ENCODE data around the gene ARFRP1. TPM values are rescaled to one million over a fixed set of nuclear protein-coding genes. Genes with fewer than 3 reads are reported as not detected.
"Not testable (repeated sequence)": the region's sequence is repeated elsewhere in the genome, so short reads cannot be mapped to it uniquely, and the experiment has no call there.

The ARFRP1 gene
- total RNA-seq, 4 donors from 2014 or later: 25.5 to 44.3 (median 40.9) TPM

DNA sequence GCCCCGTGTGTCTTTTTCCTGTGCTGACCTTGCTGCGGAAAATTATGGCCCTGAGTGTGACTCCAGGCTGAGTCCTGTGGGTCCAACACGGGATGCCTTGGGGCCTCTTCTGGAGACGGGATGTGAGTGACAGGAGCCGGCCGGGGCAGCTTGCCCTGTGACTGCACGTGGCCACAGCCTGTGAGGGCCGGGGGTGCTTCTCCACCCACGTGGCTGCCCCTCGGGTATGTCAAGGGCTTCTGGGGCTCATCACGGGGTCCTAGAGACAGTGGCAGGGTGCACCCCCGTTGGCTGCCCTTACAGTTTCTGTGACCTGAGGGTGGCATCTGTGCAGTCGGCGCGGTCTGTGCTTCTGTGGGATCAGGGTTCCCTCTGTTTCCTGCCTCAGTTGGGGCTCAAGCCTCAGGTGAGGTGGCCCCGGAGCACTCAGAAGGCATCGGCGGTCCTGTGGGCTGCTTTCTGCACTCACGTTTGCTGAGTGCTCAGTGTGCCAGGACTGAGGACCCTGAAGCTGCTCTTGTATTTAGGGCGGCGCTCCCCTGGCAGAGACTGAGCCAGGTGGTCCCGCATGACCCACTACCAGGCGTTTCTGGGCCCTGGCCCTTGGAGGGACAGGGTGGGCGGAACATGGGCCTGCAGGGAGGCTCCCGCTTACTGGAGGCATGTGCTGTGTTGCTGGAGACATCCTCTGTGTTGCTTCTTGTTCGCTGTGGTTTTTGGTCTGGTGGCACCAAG, 44.3 kb downstream of the ARFRP1 start:
- DNase-seq (ENCODE audit: low spot score): no peak
- TF ChIP-seq, protein P1, sequence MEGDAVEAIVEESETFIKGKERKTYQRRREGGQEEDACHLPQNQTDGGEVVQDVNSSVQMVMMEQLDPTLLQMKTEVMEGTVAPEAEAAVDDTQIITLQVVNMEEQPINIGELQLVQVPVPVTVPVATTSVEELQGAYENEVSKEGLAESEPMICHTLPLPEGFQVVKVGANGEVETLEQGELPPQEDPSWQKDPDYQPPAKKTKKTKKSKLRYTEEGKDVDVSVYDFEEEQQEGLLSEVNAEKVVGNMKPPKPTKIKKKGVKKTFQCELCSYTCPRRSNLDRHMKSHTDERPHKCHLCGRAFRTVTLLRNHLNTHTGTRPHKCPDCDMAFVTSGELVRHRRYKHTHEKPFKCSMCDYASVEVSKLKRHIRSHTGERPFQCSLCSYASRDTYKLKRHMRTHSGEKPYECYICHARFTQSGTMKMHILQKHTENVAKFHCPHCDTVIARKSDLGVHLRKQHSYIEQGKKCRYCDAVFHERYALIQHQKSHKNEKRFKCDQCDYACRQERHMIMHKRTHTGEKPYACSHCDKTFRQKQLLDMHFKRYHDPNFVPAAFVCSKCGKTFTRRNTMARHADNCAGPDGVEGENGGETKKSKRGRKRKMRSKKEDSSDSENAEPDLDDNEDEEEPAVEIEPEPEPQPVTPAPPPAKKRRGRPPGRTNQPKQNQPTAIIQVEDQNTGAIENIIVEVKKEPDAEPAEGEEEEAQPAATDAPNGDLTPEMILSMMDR (IDR thresholded peaks at IDR 0.05): no peak
- ATAC-seq (ENCODE audit: low FRiP score): no peak

DNA sequence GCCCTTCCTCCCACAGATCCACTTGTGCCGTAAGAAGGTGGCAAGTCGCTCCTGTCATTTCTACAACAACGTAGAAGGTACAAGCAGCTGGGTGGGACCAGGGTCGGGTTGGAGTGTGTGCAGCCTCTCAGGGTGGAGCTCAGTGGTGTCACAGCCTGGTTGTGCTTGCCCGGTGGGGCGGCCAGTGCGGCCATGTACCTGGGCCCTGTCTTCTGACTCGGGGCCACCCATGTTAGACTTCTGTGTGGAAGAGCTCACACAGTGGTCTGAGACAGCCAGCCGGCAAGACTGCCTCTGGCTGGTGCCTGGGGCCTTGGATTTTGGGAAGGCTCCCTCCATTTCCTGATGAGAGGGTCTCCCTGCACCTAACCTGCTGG, 45.0 kb downstream of the ARFRP1 start:
- DNase-seq (ENCODE audit: low spot score) (no peak), ATAC-seq (ENCODE audit: low FRiP score) (no peak)
- TF ChIP-seq, protein P1 (IDR thresholded peaks at IDR 0.05): no peak

DNA sequence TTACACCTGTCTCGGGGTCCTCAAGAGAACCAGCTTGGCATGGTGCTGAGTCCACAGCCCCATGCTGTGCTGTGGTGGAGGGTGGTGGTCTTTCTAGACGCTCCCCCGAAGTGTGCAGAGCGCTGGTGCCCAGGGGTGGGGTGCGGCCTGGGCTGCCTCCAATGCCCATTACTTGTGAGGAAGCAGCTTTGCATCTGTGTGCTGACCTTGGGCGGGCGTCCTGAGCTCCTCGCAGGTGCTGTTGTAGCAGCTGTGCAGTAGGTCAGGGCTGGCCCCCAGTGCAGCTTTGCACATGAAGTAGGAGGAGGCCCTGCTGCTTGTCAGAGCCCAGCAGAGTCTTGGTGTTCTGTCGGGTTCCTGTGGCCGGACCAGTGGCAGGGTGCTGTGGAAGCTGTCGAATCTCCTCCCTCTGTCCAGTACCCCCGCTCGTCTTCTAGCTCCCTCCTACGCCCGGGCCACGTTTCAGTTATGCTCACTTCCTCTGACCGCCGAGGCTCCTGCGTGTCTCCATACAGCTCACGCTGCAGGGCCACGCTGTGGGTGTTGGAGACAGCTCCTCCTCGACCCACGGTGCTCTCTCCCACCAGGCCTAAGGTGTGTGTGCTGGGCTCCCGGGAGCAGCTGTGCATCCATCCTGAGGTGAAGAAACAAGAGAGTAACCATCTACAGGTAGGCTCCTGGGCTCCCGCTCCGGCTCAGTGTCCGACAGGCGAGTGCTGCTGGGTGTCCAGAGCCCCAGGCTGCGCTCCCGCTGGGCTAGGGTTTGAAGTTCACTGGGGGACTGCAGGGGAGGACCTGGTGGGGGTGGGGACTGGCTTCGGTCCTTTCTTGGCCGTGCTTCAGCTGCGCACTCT, 45.6 kb downstream of the ARFRP1 start:
- ATAC-seq (ENCODE audit: low FRiP score) (no peak), DNase-seq (ENCODE audit: low spot score) (no peak)
- TF ChIP-seq, protein P1 (IDR thresholded peaks at IDR 0.05): no peak

DNA sequence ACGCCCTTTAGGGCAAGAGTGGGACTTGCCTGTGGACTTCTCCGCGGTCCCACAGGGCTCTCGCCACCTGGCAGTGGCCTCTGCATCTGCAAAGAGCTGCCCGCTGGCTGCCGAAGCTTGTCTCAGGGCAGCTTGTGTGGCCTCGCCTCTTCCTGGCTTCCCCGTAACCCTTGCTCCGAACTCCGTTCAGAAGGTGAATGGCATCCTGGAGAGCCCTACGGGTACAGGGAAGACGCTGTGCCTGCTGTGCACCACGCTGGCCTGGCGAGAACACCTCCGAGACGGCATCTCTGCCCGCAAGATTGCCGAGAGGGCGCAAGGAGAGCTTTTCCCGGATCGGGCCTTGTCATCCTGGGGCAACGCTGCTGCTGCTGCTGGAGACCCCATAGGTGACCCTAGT, 46.7 kb downstream of the ARFRP1 start:
- ATAC-seq (ENCODE audit: low FRiP score) (no peak), DNase-seq (ENCODE audit: low spot score) (no peak)
- TF ChIP-seq, protein P1 (IDR thresholded peaks at IDR 0.05): no peak

DNA sequence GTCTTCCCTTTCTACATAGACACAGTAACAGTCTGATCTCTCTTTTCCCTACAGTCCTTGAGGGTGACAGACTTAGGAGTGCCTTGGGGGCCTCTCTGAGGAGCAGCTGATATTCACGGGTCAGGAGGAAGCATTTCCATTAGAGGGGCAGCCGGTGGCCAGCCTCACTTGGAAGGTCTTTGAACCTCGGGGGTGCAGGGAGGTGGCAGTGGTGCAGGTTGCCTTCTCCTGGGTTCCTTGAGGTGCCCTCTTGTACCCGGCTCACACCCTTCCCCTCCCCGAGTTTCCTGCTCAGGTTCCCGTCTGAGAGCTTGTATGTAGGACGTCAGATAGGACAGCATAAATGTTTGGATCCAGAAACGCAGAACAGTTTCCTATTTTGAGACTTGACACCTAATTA, 47.2 kb downstream of the ARFRP1 start:
- TF ChIP-seq, protein P1 (IDR thresholded peaks at IDR 0.05): no peak
- no peak for ATAC-seq (ENCODE audit: low FRiP score)
- DNase-seq (ENCODE audit: low spot score): no peak

DNA sequence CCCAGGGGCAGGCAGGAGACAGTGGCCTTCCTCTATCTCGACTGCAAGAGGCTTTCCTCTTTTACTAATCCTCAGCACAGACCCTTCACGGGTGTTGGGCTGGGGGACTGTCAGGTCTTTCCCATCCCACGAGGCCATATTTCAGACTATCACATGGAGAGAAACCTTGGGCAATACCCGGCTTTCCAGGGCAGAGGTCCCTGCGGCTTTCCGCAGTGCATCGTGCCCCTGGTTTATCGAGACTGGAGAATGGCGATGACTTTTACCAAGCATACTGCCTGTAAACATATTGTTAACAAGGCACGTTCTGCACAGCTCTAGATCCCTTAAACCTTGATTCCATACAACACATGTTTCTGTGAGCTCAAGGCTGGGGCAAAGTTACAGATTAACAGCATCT, 47.6 kb downstream of the ARFRP1 start:
- not testable (repeated sequence) for DNase-seq (ENCODE audit: low spot score); ATAC-seq (ENCODE audit: low FRiP score)

DNA sequence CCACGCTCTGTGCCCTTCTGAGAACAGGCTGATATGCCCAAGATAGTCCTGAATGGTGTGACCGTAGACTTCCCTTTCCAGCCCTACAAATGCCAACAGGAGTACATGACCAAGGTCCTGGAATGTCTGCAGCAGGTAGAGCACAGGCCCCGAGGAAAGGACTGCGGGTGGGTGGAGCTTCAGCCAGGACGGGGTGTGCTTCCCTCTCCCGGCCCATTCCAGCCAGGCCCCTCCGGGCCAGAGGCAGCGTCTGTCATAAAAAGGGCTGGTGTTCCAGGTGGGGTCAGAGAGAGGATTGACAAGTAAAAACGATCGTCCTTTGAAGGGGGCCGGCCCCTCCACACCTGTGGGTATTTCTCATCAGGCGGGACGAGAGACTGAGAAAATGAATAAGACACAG, 48.4 kb downstream of the ARFRP1 start:
- TF ChIP-seq, protein P1 (IDR thresholded peaks at IDR 0.05): no peak
- DNase-seq (ENCODE audit: low spot score) (no peak), ATAC-seq (ENCODE audit: low FRiP score) (no peak)
